Smooth muscle cell (in vitro differentiated cells): Measurements from ENCODE around the gene ANKLE2. TPM values are rescaled to one million over a fixed set of nuclear protein-coding genes. Genes with fewer than 3 reads are reported as not detected.
"Not testable (repeated sequence)": the region's sequence is repeated elsewhere in the genome, so short reads cannot be mapped to it uniquely, and the experiment has no call there.

Experiments used
- DNase-seq: peaks from one replicate; lab custom pipeline; 2025; ENCODE audit not compliant: unreplicated experiment; lab: John Stamatoyannopoulos, UW
- H2AFZ ChIP-seq: fragments of 200-600 bp; sonication (generic); 2 replicates; pipeline ENCODE4 v1.6.0; 2016; ENCODE audit warnings: antibody characterized with exemption, low read depth, mild to moderate bottlenecking
- H3F3A ChIP-seq: fragments of 200-600 bp; sonication (generic); 2 replicates; pipeline ENCODE4 v1.6.0; 2017; ENCODE audit warnings: antibody characterized with exemption, low read depth
- H3K27ac ChIP-seq: fragments of 200-600 bp; sonication (generic); 2 replicates; pipeline ENCODE4 v1.5.1; 2016; ENCODE audit warnings: low read depth, mild to moderate bottlenecking
- H3K27me3 ChIP-seq: fragments of 200-600 bp; sonication (generic); 2 replicates; pipeline ENCODE4 v1.6.1; 2016; ENCODE audit warnings: low read depth, mild to moderate bottlenecking
- H3K36me3 ChIP-seq: fragments of 200-600 bp; sonication (generic); 2 replicates; pipeline ENCODE4 v1.5.1; 2016; ENCODE audit warnings: low read depth
- H3K4me1 ChIP-seq: fragments of 200-600 bp; sonication (generic); 2 replicates; pipeline ENCODE4 v1.5.1; 2016; ENCODE audit warnings: low read depth
- H3K4me2 ChIP-seq: fragments of 200-600 bp; sonication (generic); 2 replicates; pipeline ENCODE4 v1.6.0; 2016; ENCODE audit warnings: mild to moderate bottlenecking
- H3K4me3 ChIP-seq: fragments of 200-600 bp; sonication (generic); 2 replicates; pipeline ENCODE4 v1.5.1; 2016; ENCODE audit warnings: mild to moderate bottlenecking
- H3K79me2 ChIP-seq: fragments of 200-600 bp; sonication (generic); 2 replicates; pipeline ENCODE4 v1.6.0; 2016; ENCODE audit warnings: low read depth, mild to moderate bottlenecking
- H3K9ac ChIP-seq: fragments of 200-600 bp; sonication (generic); 2 replicates; pipeline ENCODE4 v1.6.0; 2016; ENCODE audit warnings: low read depth
- H3K9me3 ChIP-seq: fragments of 200-600 bp; sonication (generic); replicated peaks from 2 replicates; pipeline ENCODE4 v1.5.1; 2016; ENCODE audit warnings: low read depth
- H4K20me1 ChIP-seq: fragments of 200-600 bp; sonication (generic); 2 replicates; pipeline ENCODE4 v1.6.0; 2016; ENCODE audit warnings: low read depth
- WGBS: methylation state at CpG from one replicate; pipeline ENCODE4 v1.1.7; 2016; ENCODE audit warnings: low lambda C conversion rate; 5-methylcytosine and 5-hydroxymethylcytosine counted together
- polyA plus RNA-seq: library from polyadenylated mRNA; unstranded; fragments of >200 nt; fragmentation: Nextera tagmentation; extraction: Ambion mirVana; gene quantifications from 2 replicates; pipeline ENCODE4 v1.2.1, GENCODE V29; 2016
- total RNA-seq: library from RNA; depleted of rRNA; stranded (reverse); fragments of >200 nt; gene quantifications from 2 replicates; pipeline ENCODE4 v1.2.3, GENCODE V29; 2014
- TF ChIP-seq, protein P1 (sequence below): fragments of 200-600 bp; sonication (generic); IDR thresholded peaks from 2 replicates; pipeline ENCODE4 v1.5.1; 2017; ENCODE audit warnings: borderline replicate concordance, mild to moderate bottlenecking, antibody characterized with exemption; ENCODE audit not compliant: insufficient read depth, poor library complexity, severe bottlenecking

The ANKLE2 gene
- total and polyA plus RNA-seq, 2 experiments from 2014 or later: 56.4 to 94.8 TPM

DNA sequence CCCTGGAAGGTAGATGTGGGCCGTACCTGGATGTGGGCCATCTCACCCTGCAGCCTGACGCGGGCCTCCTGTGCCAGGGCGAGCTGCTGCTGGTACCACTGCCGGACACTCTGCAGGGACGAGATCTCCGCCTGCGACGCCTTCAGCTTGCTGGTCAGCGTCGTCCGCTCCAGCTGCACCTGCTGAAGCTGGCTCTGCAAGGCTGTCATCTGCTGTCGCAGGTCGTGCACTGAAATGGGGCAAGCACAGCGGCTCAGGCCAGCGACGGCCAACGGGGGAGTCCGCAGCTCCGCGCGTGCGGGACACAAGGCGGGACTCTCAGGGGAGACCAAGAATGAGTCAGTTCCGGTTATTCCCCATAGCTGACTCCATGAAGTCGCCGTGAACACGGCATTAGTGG is 40.1 kb upstream of the ANKLE2 start:
- H4K20me1 ChIP-seq: peaks cover 89% of the 10 kb centered on the region
- H3K27ac ChIP-seq: no peak overlapping the region
- no peaks in the 10 kb centered on the region for H3K9me3 ChIP-seq
- WGBS: 91% methylated on average over 26 of the region's 28 CpGs
- H3K4me3 ChIP-seq: no peak overlapping the region
- H3K4me1 ChIP-seq: no peaks in the 10 kb centered on the region
- peaks cover 14% of the 10 kb centered on the region for H3K36me3 ChIP-seq
- H3K79me2 ChIP-seq: peaks cover 34% of the 10 kb centered on the region
- H3K4me2 ChIP-seq: no peak overlapping the region
- no peak overlapping the region for H2AFZ ChIP-seq
- H3K27me3 ChIP-seq: no peaks in the 10 kb centered on the region
- DNase-seq: no peak
- H3K9ac ChIP-seq: no peak overlapping the region
- TF ChIP-seq, protein P1, sequence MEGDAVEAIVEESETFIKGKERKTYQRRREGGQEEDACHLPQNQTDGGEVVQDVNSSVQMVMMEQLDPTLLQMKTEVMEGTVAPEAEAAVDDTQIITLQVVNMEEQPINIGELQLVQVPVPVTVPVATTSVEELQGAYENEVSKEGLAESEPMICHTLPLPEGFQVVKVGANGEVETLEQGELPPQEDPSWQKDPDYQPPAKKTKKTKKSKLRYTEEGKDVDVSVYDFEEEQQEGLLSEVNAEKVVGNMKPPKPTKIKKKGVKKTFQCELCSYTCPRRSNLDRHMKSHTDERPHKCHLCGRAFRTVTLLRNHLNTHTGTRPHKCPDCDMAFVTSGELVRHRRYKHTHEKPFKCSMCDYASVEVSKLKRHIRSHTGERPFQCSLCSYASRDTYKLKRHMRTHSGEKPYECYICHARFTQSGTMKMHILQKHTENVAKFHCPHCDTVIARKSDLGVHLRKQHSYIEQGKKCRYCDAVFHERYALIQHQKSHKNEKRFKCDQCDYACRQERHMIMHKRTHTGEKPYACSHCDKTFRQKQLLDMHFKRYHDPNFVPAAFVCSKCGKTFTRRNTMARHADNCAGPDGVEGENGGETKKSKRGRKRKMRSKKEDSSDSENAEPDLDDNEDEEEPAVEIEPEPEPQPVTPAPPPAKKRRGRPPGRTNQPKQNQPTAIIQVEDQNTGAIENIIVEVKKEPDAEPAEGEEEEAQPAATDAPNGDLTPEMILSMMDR: no peak
- H3F3A ChIP-seq: no peaks in the 10 kb centered on the region

DNA sequence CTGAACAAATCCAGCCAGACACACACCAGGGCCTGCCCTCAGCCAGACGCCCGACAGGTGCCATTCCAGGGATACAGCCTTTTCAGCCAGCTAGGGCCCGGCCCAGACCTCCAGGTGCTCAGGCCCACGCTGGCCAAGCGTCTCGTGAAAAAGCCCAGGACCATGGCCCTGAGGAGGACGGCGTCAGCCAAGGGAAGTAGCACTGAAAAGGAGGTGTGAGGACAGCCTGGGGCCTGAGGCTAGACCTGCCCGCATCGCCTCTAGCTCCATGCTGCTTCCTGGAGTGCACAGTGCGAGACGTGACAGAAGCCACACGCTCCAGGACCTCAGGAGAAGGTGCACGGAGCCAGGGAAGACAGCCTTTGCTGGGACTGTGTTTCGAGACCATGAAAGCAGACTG is 37.2 kb upstream of the ANKLE2 start:
- DNase-seq: no peak
- H3K27ac ChIP-seq: no peak overlapping the region
- no peaks in the 10 kb centered on the region for H3K4me1 ChIP-seq
- H3K4me3 ChIP-seq: no peak overlapping the region
- no peaks in the 10 kb centered on the region for H3F3A ChIP-seq
- TF ChIP-seq, protein P1: no peak
- WGBS: 97% methylated on average over 15 of the region's 15 CpGs
- H3K79me2 ChIP-seq: peaks cover 44% of the 10 kb centered on the region
- no peaks in the 10 kb centered on the region for H3K9me3 ChIP-seq
- no peak overlapping the region for H3K9ac ChIP-seq
- no peak overlapping the region for H3K4me2 ChIP-seq
- no peak overlapping the region for H2AFZ ChIP-seq
- H4K20me1 ChIP-seq: peaks cover 91% of the 10 kb centered on the region
- H3K27me3 ChIP-seq: no peaks in the 10 kb centered on the region
- H3K36me3 ChIP-seq: peaks cover 17% of the 10 kb centered on the region

DNA sequence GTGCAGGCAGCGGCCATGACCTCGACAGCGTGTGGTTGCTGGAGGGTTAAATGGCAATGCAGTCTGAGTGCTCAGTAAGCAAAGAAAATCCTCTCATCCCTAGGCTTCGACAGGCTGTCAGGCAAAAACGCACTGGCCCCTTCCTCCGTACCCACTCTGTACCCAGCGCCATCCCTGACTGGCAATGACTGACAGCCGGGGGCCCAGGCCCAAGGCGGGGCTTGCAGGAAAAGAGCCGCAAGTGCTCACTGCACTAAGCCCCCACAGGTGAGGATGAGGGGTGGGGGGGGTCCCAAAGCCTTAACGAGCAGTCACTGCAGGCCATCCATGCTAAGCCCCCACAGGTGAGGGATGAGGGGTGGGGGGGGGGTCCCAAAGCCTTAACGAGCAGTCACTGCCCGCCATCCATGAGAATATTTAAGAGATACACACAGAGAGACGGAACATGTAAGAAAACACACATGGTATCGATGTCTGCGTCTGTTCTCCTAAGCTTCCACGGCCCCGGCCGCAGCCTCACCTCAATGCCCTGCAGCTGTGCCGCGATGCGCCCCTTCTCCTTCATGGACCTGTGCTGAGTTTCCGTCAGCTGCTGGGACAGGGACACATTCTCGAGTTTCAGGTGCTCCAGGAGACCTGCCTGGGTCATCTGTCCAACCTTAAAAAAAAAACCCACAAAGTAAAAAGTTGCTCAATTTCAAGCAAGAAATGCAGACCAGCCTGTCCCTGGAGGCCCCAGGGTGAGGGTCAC is 36.4 kb upstream of the ANKLE2 start:
- Histone ChIP-seq H3K79me2 (peaks cover 46% of the 10 kb centered on the region), H3K27me3 (no peaks in the 10 kb centered on the region), H3F3A (no peaks in the 10 kb centered on the region), H2AFZ (no peak overlapping the region), H3K36me3 (peaks cover 11% of the 10 kb centered on the region), H3K4me3 (no peak overlapping the region), H3K9me3 (no peaks in the 10 kb centered on the region), H3K4me1 (no peaks in the 10 kb centered on the region), H3K9ac (no peak overlapping the region), H3K4me2 (no peak overlapping the region), H4K20me1 (peaks cover 87% of the 10 kb centered on the region), H3K27ac (no peak overlapping the region)
- TF ChIP-seq, protein P1: no peak
- DNase-seq: no peak
- WGBS: 97% methylated on average over 23 of the region's 24 CpGs

DNA sequence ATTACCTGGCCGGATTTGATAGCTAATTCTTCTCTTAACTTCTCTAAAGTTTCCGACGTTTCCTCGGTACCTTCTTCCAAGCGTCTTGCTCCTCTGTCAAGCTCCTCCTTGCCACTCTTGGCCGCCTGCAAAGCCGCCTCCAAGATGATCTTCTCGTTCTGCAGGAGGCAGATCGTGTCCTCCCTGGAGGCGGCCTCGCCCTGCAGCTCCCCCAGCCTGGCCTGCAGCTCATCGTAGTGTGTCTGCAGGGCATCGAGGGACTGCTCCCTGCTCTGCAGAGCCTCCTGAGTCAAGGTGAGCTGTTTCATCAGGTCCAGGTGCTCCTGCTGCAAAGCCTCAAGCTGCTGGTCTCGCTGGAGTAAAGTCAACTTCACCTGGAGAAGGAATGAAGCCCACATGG is 34.2 kb upstream of the ANKLE2 start:
- Histone ChIP-seq H3F3A (no peaks in the 10 kb centered on the region), H3K9me3 (no peaks in the 10 kb centered on the region), H3K27me3 (no peaks in the 10 kb centered on the region), H4K20me1 (peaks cover 88% of the 10 kb centered on the region), H2AFZ (no peak overlapping the region), H3K27ac (no peak overlapping the region), H3K36me3 (peaks cover 11% of the 10 kb centered on the region), H3K4me3 (no peak overlapping the region), H3K79me2 (peaks cover 47% of the 10 kb centered on the region), H3K4me1 (no peaks in the 10 kb centered on the region), H3K9ac (no peak overlapping the region), H3K4me2 (no peak overlapping the region)
- DNase-seq: no peak
- TF ChIP-seq, protein P1: no peak
- 98% methylated on average over 14 of the region's 14 CpGs for WGBS

DNA sequence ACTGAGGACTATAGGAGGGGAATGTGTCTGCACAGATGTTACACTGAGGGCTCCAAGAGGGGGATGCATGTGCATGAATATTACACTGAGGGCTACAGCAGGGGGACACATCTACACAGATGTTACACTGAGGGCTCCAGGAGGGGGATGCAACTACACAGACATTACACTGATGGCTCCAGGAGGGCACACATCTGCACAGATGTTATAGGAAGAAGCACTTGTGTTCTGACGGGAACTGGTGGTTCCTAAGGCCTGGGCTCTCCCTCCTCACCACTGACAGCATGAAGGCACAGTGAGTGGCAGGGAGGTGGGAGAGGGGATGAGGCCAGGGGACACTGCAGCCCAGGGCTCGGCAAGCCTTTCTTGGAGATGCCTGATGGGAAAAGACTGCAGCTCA is 30.3 kb upstream of the ANKLE2 start:
- not testable (repeated sequence) for H3K4me3 ChIP-seq, H3K9me3 ChIP-seq, H2AFZ ChIP-seq, H3F3A ChIP-seq, H3K27ac ChIP-seq, H3K4me2 ChIP-seq, H3K4me1 ChIP-seq, H3K9ac ChIP-seq, H3K27me3 ChIP-seq, DNase-seq
- Histone ChIP-seq H4K20me1 (peaks cover 86% of the 10 kb centered on the region), H3K36me3 (peaks cover 22% of the 10 kb centered on the region), H3K79me2 (peaks cover 41% of the 10 kb centered on the region)
- WGBS: 100% methylated on average over 2 of the region's 2 CpGs
